M059J (cell line): ENCODE results near the gene ZNF438. TPM values are rescaled to one million over a fixed set of nuclear protein-coding genes. Genes with fewer than 3 reads are reported as not detected.
A peak's percentile ranks its signal among the peaks of the same experiment; 100 is the strongest.
"Not testable (repeated sequence)": the region's sequence is repeated elsewhere in the genome, so short reads cannot be mapped to it uniquely, and the experiment has no call there.

Source experiments
- DNase-seq: peaks from one replicate; pipeline ENCODE4 v3.0.0-alpha.2; 2012; ENCODE audit warnings: low read depth
- total RNA-seq: library from RNA; depleted of rRNA; stranded (reverse); fragments of >200 nt; shearing (Covaris generic); gene quantifications from 2 replicates; pipeline ENCODE4 v1.2.3, GENCODE V29; 2014

Gene ZNF438
- total RNA-seq, 1 experiment from 2014 or later = 3.4 TPM

- DNase-seq = no peak
Observed at GRCh38 chr10:31055573-31056251, 24.0 kb upstream of the ZNF438 start.

GRCh38 chr10:31051703-31052102 is 20.0 kb upstream of the ZNF438 start:
- peak; percentile 11 for DNase-seq

DNA sequence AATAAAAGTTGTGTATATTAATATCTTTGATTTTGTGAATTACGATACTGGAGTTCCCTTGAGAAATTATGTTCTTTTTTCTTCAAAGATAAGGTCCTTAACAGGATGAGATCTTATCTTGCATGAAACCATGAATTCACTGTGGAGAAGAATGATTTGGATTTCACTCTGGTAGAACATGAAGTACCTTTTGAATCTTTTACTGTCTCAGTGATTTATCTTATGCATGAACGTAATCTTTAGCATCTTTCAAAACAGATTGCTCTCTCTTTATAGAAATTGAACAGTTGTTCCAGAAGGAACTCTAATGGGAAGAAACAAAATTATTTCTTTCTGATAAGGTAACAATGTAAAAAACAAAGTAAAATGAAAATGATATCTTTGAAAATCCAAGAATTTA is 11.0 kb upstream of the ZNF438 start:
- no peak for DNase-seq

GRCh38 chr10:31041011-31041410 is 9.3 kb upstream of the ZNF438 start:
- peak; percentile 65 for DNase-seq

DNA sequence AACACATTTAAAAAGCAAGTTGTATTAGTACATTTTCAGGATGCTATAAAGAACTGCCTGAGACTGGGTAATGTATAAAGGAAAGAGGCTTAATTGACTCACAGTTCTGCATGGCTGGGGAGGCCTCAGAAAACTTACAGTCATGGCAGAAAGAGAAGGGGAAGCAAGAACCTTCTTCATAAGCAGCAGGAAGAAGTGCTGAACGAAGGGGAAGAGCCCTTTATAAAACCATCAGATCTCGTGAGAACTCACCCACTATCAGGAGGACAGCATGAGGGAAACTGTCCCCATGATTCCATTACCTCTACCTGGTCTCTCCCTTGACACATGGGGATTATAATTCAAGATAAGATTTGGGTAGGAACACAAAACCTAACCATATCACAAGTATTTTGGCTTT is 7.3 kb upstream of the ZNF438 start:
- DNase-seq = not testable (repeated sequence)

DNA sequence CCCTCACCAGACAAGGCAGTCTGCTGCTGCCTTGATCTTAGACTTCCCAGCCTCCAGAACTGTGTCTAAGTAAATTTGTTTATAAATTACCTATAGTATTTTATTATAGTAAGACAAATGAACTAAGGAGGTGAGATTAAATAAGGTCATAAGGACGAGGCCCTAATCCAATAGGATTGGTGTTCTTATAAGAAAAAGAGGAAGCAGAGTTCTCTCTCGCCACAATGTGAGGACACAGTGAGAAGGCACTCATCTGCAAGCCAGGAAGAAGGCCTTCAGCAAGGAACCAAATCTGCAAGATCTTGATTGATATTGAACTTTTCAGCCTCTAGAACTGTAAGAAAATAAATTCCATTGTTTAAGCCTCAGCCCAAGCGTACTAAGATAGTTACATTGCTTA is 6.1 kb upstream of the ZNF438 start:
- no peak for DNase-seq

- DNase-seq = peak; percentile 60
Observed at GRCh38 chr10:31036209-31036608, 4.5 kb upstream of the ZNF438 start.

- no peak for DNase-seq
Observed at GRCh38 chr10:31035266-31035798, 3.7 kb upstream of the ZNF438 start.

GRCh38 chr10:31034098-31034909 is 2.6 kb upstream of the ZNF438 start:
- peak; percentile 81 for DNase-seq

DNA sequence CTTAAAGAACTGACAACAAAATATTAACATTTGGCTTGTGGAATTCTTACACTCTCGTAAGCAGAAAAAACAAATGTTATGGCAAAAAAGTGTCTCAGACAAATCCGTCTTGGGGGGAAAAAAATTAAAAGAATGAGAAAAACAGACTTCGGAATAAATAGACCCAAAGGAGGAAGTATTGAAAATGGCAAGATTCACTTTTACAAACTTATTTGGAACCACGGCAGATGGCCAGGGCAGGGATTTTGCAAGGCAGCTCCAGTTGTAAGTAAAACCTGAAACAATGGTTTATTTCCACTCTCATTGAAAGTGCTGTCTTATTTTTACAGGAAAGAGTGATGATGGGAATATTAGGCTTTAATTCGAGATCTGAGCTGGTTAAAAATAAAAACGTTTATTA is 1.5 kb upstream of the ZNF438 start:
- DNase-seq = no peak

GRCh38 chr10:31032258-31033132 is 830 bp upstream of the ZNF438 start:
- DNase-seq = peak; percentile 81

GRCh38 chr10:31031205-31031557 is 484 bp downstream of the ZNF438 start:
- peak; percentile 2 for DNase-seq

DNA sequence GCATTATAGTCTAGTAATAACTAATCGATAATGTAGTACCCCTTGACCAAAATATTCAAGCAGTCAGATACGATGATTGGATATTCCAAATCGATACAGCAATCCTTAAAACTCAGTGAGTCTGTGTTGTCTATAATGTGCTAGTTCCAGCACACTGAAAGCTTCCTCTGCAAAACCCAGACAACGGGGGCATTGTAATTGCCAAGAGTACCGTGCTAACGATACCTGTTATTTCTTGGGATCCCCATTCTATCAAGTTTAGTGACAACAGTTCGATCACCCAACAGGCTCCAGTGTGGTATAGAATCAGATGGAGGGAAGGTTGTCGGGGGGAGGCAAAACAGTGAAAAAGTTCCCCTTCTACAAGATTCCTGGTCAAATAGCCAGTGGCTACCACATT is 865 bp downstream of the ZNF438 start:
- no peak for DNase-seq

DNA sequence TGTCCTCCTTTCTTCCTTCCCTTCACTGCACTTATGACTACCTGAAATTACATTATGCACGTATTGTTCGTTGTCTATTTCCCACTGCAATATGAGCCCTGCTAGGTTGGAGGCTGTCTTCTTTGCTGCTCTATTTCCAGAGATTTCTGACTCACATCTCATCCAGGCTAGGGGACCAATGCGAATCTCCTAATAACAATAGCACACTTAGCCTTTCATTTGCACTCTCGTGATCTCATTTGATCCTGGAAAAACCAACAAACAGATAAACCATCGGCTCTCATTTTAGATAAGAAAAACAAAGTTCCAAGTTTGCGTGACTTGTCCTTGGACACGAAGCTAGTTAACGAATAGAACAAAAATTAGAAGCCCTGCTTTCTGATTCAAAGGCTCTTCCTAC is 1.4 kb downstream of the ZNF438 start:
- no peak for DNase-seq

GRCh38 chr10:31028081-31028480 is 3.6 kb downstream of the ZNF438 start:
- DNase-seq = no peak

DNA sequence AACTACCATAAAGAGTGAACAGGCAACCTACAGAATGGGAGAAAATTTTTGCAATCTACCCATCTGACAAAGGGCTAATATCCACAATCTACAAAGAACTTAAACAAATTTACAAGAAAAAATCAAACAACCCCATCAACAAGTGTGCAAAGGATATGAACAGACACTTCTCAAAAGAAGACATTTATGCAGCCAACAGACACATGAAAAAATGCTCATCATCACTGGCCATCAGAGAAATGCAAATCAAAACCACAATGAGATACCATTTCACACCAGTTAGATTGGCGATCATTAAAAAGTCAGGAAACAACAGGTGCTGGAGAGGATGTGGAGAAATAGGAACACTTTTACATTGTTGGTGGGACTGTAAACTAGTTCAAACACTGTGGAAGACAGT is 5.4 kb downstream of the ZNF438 start:
- DNase-seq = not testable (repeated sequence)

DNA sequence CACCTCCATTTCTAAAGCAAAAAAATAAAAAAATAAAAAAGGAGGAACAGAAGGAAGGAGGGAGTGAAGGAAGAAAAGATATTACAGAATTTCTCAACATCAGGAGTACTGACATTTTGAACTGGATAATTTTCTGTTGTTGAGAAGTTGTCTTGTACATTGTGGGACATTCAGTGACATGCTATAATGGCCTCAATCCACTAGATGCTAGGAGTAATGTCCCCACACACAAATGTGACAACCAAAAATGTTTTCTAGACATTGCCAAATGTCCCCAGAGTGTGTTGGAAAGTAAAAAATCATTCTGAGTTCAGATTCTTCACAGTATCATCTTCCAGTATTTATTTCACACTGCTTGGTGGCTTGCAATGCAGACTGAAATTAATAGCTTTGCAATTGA is 6.5 kb downstream of the ZNF438 start:
- DNase-seq = no peak

GRCh38 chr10:31023558-31023957 is 8.1 kb downstream of the ZNF438 start:
- no peak for DNase-seq

- no peak for DNase-seq
Observed at GRCh38 chr10:31020209-31020608, 11.5 kb downstream of the ZNF438 start.

DNA sequence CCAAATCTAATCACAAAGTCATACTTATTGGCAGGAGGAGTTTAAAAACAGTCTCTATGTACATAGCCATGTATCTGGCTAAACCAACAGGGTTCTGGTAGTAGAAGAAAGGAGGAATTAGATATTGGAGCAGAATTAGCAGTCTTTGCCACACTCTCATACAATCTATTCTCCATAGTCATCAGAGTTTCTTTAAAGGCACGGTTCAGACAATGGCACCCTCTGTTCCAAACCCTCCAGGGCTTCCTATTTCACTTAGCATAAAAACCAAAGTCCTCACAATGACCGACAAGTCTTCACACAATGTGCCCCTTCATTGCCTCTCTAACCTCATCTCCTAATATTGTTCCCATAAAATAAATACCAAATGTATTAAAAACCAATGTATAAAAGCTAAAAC is 12.7 kb downstream of the ZNF438 start:
- DNase-seq = no peak

DNA sequence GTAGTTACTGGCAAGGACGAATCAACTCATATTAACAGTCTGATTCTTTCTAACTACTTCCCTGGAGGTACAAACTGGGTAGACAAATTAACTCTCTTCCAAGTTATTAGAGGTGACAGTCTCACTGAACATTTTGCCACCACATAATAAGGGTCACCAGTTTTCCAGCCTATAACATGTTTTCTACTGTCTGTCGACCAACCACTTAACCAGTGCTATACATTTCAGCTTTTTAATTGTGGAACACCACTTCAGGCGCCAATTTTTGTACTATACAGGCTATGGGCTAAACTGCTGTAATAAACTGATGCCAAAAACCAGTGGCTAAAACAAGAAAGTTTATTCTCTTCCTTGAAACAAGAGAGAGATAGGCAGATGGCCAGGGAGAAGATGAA is 13.3 kb downstream of the ZNF438 start:
- no peak for DNase-seq
